SH-SY5Y (cell line): ENCODE results near the gene PPIH.

ENCODE experiments used
- GATA2 ChIP-seq: IDR thresholded peaks from 2 replicates; pipeline ENCODE4 v1.6.1; 2011; ENCODE audit warnings: mild to moderate bottlenecking, low read depth, low read length
- GATA3 ChIP-seq: IDR thresholded peaks from 2 replicates; pipeline ENCODE4 v1.6.1; 2011; ENCODE audit warnings: low read depth, mild to moderate bottlenecking, low read length, moderate library complexity

DNA sequence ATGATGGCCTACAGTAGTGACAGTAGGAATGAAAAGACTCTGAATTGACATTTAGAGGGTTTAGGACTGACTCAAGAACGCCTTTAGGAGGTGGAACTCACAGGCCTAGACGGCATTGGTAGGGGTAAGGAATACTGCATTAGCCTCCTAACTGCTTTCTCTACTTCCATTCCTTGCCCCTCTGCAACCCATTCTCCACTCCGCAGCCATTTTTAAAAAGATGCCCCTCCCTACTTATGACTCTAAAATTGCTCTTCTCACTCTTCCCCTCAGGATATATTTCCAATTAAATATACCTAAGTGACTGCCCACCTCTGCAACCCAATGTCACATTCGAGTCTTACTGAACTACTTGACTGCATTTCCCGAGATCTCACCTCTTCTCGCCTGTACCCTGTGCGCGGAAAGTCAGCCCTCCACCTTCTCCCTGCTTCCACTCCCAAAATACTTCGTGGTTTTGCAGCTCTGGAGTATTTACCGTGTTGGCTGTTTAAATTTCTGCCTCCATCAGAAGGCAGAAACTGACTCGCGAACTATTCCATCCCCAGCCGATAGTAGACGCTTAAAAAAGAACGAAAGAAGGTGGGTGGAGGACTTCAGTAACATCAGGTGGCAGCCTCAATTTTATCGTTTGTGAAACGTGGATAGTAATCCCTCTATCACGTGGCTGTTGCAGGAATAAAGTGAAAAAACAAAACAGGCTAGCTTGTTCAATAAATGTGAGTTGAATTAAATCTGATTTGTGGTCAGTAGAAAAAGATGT, 22.9 kb downstream of the PPIH start:
- no peak for TF ChIP-seq GATA3
- TF ChIP-seq GATA2, result no peak
